Germinal center (tissue), 1 donor: ENCODE measurements around the gene GPR158.
"Not testable (repeated sequence)": the region's sequence is repeated elsewhere in the genome, so short reads cannot be mapped to it uniquely, and the experiment has no call there.

Experiments
- DNase-seq: peaks from one replicate; pipeline ENCODE4 v3.0.0; 2012; ENCODE audit warnings: mixed read lengths, low spot score

Gene GPR158

DNA sequence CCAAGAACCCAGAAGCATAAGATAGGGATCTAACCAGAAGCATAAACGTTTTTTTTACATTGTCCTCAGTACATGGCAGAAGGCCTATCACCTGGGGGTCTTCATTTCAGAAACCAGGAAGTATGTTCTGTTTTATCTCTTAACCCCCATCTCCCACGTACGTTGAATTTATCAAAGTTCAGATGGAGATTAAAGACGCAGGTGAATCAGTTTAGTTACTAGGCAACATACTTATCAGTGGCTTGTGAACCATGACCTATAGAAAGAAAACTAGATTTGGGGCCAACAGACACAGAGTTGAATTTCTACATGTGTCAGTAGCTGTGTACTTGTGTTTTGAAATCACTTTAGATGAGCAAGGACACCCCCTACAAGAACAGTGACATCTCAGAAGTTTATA lies 122.7 kb downstream of the GPR158 start:
- DNase-seq: no peak

DNA sequence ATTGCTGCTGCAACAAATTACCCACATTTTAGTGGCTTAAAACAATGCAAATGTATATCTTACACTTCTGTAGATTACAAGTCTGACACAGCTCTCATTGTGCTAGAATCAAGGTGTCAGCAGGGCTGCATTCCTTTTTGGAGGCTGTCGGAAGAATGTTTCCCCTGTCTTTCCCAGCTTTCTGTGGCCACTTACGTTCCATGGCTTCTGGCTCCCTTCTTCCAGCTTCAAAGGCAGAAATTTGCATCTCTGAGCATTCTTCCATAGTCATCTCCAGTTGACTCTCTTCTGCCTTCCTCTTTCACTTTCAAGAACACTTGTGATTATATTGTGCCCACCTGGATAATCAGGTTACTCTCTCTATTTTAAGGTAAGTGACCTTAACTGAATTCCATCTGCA lies 125.3 kb downstream of the GPR158 start:
- no peak for DNase-seq

DNA sequence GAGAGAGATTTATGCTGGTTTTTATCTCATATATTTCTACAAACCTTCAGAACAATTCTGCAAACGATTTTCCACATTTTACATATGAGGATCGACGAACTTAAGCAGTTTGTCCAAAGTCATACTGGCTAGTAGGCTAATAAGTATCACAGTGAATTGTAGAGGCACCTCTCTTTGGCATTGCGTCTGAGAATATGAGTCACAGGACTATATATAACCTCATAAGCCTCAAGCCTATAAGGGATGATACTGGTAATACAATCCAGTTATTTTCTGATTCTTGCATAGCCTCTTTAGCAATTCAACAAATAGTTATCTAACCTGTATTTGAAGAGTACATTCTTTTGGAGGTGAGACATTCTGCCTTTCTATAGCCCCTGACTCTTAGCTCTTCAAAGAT lies 129.8 kb downstream of the GPR158 start:
- DNase-seq: no peak

DNA sequence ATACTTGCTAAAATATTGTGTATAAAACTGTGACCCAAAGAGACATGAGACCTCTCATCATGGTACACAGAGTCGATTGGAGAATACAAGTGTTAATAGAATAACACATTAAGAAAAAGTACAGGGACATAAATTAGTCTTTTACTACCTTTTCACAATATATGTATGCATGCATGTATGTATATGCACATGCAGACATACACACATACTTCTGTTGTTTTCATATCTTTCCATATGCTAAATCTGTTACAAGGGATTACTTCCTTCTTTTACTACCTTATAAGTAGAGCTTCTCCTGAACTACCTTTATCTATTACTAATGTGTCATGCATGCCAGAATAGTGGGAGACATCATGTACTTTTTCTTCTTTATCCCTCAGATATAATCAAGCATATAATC lies 131.6 kb downstream of the GPR158 start:
- DNase-seq: no peak

DNA sequence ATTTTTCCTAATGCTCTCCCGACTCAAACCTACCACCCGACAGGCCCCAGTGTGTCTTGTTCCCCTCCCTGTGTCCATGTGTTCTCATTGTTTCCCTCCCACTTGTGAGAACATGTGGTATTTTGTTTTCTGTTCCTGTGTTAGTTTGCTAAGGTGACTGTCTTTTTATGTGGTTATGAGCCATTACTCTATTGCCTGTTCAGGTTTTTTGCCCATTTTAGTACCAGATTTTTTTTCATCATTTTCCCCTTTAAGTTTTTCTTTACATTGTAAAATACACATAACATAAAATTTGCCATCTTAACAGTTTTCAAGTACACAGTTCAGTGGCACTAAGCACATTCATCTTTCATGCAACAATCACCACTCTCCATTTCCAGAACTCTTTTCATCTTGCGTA lies 133.5 kb downstream of the GPR158 start:
- no peak for DNase-seq

DNA sequence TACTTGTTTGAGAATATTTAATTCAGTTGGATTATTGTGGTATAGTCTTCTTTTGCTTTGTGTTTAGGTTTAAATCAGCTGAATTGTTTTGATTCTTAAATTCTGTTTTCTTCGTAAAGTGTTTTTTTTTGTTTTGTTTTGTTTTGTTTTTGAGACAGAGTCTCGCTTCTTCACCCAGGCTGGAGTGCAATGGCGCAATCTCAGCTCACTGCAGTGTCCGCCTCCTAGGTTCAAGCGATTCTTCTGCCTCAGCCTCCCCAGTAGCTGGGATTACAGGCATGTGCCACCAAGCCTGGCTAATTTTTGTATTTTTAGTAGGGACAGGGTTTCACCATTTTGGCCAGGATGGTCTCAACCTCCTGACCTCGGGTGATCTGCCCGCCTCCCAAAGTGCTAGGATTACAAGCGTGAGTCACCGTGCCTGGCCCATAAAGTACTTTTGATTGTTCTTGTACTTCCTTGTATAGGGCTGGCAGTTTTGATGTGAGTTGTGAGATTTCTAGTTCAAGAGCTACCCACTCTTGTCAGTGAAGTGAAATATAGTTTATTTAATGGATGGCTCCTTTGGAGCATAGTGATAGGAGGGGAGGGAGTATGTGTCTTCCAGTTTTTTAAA lies 142.9 kb downstream of the GPR158 start:
- DNase-seq: not testable (repeated sequence)

DNA sequence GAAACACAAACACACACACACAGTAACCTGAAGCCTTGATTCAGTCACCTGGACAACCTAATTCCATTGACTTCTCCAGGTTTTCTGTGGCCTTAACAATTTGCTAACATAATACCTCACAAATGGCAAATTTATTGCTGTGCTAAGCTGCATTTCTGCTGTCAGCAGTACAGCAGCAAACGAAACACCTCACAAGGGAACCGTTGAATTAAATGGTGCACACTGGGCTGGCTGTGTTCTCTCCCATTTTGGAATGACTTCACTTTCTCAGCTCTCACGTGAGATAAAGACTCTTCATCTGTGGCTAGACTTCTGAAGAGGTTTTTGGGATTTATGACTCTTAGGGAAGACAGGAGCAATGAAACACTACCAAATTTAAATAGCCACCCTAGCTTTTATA lies 152.5 kb downstream of the GPR158 start:
- DNase-seq: no peak

DNA sequence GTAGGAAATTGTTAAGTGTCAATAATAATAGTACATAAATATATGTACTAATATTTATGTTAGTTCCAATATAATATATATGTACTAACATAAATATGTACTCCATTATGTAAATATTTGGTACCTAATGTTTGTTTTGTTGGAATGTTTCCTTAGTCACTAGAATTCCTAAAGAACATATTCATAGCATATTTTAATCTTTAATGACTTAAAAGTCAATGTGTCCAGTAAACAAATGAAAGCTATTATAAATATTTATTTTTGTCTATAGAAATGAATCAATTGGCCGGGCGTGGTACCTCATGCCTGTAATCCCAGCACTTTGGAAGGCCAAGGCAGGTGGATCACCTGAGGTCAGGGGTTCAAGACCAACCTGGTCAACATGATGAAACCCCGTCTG lies 153.6 kb downstream of the GPR158 start:
- no peak for DNase-seq

DNA sequence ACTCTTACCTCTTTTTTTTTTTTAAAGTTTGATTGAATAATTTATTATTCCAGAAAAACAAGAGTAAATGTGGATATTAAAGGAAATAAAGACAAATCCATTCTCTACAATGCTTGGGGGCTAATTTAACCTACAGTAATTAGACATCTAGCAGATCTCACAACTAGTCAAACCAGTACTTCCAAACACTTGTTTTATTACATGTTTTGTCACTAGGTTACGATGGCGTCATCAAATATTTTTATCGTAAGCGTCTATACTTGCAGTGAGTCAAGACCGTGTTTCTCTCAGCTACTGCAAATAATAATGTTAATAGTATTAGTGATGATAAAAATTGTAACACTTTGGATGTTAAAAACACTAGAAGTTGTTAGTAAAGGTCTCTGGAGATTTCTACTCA lies 154.8 kb downstream of the GPR158 start:
- DNase-seq: not testable (repeated sequence)

DNA sequence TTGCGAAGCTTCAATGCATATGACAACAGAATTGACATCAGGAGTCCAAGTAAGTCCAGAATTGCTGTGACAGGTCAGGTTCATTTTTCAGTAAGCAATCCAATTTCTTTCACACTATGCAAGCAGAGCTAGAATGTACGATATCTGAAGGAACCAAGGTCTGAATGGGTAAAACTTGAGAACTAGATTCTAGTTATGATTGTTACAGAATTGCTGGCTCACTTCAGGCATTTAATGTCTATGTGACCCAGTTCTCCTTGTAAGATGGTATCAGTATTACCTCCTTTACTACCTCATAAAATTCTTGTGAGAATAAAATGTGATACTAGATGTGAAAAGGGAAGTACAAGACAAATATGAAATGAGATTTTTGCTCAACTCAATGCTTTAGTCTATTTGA lies 159.6 kb downstream of the GPR158 start:
- DNase-seq: no peak

DNA sequence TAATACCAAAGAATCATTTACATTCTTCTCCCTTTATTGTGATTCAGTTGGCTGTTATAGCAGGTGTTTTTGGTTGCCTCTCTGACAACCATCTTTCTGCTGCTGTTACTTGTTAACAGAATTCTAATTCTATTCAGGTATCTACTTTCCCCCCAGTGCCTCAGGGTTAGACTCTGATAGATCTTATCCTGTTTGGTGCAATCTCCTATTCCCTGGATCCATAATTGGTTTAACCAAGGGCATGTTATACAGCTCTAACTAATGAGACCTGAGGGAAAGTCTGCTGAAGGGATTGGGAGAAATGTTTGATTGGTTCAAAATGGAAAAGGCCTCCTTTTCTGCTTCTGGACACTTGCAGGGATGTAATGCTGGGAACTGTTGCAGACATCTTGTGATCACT lies 161.5 kb downstream of the GPR158 start:
- no peak for DNase-seq

DNA sequence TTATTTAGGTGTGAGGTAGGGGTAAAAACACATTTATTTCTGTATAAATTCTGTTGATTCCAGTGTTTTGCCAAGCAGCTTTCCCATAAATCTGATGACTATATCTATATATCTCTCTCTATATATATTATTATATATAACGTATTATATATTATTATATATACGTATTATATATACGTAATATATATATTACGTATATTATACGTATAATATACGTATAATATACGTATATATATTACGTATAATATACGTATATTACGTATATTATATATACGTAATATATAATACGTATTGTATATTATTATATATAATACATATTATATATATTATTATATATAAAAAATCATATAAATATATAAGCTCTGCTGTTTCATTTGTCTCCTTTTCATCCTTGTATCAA lies 163.5 kb downstream of the GPR158 start:
- no peak for DNase-seq

DNA sequence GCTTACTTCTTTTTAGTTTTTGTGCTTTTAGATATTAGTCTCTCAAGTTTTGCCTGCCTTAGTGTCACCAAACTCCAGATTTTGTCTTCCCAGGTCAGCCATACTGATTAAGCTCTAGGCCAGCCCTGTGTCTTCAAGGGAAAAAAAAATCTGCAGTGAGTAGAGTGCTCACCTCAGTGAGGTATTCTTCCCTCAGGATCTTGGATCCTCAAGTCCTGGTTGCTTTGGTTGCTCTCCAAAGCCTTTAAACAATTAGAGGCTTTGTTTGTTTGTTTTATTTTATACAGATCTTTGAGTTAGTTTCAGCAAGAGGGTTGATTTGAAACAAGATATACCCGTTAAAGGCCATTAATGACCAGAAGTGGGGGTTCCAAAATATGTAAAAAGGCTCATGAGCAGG lies 165.2 kb downstream of the GPR158 start:
- no peak for DNase-seq

DNA sequence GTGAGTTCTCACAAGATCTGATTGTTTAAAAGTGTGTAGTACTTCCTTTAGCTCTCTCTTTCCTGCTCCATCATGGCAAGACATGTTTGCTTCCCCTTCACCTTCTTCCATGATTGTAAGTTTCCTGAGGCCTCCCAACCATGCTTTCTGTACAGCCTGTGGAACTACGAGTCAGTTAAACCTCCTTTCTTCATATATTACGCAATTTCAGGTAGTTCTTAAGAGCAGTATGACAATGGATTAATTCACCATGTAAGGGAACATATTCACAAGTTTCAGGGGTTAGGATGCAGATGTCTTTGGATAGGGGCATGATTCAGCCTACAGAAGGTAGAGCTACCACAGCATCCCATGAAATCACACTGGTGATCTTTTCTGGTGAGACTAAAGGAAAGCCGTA lies 174.7 kb downstream of the GPR158 start:
- DNase-seq: no peak

DNA sequence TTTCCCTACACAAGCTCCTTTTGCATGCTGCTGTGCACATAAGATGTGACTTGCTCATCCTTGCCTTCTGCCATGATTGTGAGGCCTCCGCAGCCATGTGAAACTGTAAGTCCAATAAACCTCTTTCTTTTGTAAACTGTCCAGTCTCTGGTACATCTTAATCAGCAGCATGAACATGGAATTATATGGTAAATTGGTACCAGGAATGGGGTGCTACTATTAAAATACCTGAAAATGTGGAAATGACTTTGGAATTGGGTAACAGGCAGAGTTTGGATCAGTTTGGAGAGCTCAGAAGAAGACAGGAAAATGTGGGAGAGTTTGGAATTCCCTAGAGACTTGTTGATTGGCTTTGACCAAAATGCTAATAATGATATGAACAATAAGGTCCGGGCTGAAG lies 181.8 kb downstream of the GPR158 start:
- no peak for DNase-seq

DNA sequence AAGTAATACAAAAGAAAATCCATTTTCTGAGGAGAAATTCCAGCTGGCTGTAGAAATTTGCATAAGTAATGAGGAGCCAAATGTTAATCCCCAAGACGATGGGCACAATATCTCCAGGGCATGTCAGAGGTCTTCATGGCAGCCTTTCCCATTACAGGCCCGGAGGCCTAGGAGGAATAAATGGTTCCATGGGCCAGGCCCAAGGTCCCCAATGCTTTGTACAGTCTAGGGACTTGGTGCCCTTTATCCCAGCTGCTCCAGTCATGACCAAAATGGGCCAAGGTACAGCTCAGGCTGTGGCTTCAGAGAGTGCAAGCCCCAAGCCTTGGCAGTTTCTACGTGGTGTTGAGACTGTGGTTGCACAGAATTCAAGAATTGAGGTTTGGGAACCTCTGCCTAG lies 182.5 kb downstream of the GPR158 start:
- no peak for DNase-seq

DNA sequence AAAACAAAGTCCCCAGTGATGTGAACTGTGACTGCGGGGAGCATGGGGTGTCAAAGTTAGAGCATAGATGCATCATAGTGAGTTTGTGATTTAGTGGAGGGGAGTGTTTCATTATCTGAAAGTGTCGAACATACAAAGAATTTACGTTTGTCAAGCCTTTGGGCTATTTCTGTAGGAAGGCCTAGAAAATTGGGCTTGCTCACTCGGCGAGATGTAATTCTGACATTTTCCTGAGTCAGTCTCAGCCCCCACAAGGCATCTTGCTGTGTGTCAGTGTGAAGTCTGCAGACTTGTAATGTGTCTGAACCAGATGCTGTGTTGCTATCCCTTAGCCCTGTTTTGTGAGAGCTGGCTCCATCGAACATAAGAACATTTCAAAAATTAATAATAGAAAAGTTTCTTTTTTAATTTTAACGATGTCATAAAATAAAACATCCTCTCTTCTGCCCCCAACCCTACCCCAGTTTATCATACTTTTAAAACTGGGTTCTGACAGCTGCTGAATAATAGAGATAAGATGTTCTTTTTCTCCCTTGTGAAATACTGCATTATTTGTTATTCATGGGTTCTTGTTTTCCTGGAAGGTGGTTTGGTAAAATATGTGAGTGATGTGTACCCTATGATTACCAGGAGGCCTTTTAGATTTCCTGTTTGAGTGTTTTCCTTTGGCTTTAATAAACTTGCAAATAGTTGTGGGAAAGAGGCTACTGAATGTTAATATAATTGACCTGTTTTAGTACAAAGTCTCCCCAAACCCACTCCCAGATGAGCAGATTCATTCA lies 207.4 kb downstream of the GPR158 start:
- DNase-seq: no peak

DNA sequence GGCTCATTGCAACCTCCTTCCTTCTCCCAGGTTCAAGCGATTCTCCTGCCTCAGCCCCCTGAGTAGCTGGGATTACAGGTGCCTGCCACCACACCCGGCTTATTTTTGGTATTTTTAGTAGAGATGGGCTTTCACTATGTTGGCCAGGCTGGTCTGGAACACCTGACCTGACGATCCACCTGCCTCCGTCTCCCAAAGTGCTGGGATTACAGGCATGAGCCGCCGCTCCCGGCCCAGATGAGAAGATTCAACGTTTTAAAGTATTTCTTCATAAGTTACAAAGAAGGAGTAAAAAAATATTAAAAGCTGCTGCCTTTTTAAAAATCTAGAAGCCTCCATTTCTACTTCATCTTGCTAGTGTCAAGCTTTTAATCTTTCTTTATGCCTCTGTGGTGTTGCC lies 208.1 kb downstream of the GPR158 start:
- not testable (repeated sequence) for DNase-seq

DNA sequence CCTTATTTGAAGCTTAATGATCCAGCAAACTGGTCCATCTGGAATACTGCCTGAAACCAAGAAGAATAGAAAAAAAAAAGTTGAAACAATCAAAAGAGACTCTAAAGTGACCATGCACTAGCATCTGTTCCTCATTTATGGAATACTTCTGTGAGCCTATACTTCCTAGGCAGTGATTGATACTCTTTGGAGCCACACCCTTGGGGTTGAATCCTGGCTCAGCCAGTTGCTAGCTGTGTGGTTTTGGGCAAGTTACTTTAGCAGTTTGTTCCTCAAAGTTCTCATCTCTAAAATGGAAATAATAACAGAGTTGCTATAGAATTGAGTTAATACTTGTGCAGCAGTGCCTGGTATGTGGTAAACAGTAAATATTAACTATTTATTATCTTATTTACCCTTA lies 208.9 kb downstream of the GPR158 start:
- DNase-seq: no peak

DNA sequence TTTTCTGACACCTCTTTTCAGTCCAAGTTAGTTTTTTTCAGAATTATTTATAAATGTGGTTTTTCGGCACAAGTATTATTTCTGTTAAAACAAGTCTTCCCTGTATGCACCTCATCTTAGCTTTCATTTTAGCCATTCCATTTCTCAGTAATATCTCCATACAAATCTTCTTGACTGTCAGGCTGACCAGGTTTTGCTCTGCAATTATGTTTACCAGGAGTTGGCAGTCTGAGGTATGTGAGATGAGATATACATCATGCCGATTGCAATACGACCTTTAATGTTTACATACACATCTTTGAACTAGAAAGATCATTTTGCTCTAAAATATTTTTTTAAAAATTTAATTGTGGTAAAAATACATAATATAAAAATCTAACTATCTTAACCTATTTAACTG lies 209.8 kb downstream of the GPR158 start:
- no peak for DNase-seq

DNA sequence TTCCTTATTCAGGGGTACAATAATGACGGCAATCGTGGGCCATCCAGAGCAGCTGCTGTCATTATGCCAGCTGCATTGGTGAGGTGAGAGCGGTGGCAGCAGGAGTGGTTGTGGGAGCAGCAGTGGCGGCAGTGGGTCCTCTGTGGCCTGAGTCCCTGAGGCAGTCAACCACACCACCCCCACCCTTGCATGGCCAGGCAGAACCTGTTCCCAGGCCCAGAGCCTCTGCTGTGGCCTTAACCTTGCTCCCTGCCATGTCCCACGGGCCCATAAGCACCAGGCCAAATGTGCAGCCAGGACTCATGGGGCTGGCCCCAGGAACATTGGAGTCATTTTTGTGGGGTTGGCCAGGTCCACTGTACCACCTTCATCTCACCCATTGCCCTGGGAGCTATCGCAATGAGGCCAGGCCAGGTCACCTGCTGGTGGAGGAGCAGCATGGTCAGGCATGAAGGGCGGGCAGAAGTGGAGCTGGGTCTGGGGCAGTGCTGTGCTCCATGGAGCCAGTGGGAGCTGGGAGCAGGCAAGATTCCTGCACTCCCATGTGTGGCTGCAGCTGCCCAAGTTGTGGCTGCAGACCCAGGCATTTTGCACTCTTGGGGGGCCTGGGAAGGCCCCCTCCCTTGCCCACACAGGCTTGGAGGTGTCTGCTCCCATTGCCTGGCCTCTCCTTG lies 213.5 kb downstream of the GPR158 start:
- no peak for DNase-seq

DNA sequence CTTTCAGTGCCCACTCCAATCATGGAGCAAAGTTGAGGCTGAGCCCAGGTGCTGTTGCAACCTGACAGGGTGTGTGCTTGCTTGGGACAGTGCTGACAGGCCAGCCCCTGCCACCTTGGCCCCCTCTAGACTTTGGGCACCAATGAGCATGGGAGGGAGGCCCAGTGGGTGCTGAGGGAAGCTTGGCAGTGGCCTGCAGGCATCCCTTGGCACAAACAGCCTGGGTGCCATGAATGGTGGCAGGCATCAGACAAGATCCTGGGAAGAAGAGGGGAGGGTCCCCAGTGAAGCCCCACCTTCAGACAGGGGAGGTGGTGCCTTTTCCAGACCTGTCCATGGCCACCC lies 214.0 kb downstream of the GPR158 start:
- no peak for DNase-seq

DNA sequence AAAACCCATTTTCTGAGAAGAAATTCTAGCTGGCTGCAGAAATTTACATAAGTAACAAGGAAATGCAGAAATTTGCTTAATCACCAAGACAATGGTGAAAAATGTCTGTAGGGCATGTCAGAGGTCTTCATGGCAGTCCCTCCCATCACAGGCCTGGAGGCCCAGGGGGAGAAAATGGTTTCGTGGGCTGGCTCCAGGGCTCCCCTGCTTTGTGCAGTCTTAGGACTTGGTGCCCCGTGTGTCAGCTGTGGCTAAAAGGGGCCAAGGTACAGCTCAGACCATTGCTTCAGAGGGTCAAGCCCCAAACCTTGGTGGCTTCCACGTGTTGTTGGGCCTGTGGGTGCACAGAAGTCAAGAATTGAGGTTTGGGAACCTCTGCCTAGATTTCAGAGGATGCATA lies 215.9 kb downstream of the GPR158 start:
- no peak for DNase-seq

DNA sequence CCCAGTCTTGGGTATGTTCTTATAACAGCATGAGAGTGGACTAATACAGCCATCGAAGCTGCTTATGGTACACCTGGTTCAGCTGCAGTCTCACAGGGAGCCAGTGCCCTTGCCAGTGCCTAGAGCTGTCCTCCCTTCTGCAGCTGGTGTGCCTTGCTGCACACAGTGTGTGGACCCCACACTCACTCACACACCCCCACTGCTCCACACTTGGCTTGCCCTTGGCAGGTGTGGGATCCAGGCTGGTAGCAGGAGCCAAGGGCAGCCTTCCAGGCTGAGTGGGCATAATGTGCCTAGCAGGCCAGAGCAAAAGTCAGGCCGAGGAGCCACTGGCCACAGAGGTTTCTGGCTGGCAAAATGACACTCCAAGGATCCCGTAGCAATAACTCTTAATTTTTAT lies 217.3 kb downstream of the GPR158 start:
- DNase-seq: no peak
